Measurements from ENCODE around the gene CERS1. TPM values are rescaled to one million over a fixed set of nuclear protein-coding genes. Genes with fewer than 3 reads are reported as not detected.
"Not testable (repeated sequence)": the region's sequence is repeated elsewhere in the genome, so short reads cannot be mapped to it uniquely, and the experiment has no call there.

Gene CERS1
- total RNA-seq, 2 donors from 2014 or later = 0.79 to 1.6 TPM

GRCh38 chr19:18921593-18921992 lies 25.6 kb upstream of the CERS1 start:
- Histone ChIP-seq H3K36me3 (peaks cover 46% of the 10 kb centered on the region), H3K4me3 (no peak overlapping the region), H3K4me1 (peaks cover 0 to 33% of the 10 kb centered on the region in 2 donors), H3K9me3 (no peaks in the 10 kb centered on the region), H3K27ac (no peak overlapping the region), H3K27me3 (no peaks in the 10 kb centered on the region)
- DNase-seq (ENCODE audit: low spot score) = no peak
- TF ChIP-seq, protein P1, sequence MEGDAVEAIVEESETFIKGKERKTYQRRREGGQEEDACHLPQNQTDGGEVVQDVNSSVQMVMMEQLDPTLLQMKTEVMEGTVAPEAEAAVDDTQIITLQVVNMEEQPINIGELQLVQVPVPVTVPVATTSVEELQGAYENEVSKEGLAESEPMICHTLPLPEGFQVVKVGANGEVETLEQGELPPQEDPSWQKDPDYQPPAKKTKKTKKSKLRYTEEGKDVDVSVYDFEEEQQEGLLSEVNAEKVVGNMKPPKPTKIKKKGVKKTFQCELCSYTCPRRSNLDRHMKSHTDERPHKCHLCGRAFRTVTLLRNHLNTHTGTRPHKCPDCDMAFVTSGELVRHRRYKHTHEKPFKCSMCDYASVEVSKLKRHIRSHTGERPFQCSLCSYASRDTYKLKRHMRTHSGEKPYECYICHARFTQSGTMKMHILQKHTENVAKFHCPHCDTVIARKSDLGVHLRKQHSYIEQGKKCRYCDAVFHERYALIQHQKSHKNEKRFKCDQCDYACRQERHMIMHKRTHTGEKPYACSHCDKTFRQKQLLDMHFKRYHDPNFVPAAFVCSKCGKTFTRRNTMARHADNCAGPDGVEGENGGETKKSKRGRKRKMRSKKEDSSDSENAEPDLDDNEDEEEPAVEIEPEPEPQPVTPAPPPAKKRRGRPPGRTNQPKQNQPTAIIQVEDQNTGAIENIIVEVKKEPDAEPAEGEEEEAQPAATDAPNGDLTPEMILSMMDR (IDR thresholded peaks at IDR 0.05) = no peak

DNA sequence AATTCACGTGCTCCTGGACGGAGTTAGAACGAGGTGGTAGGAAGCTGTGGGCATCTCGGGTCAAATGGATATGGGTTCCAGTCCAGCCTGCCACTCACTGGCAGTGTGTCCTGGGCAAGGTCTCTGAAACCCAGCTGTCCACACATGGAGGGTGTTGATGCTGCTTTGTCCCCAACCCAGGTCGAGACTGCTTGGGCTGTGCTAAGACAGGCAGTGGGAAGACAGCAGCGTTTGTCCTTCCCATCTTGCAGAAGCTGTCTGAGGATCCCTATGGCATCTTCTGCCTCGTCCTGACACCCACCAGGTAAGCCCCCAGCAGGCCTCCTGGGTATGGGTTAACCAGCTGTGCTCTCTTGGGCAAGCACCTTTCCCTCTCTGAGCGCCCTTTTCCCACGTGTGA lies 24.4 kb upstream of the CERS1 start:
- Histone ChIP-seq H3K36me3 (peaks cover 34% of the 10 kb centered on the region), H3K4me3 (peak overlapping the region; percentile 79 to 90), H3K9me3 (no peaks in the 10 kb centered on the region), H3K27ac (no peak overlapping the region), H3K4me1 (peaks cover 0 to 41% of the 10 kb centered on the region in 2 donors), H3K27me3 (no peaks in the 10 kb centered on the region)
- no peak for DNase-seq (ENCODE audit: low spot score)
- TF ChIP-seq, protein P1 (IDR thresholded peaks at IDR 0.05) = no peak

DNA sequence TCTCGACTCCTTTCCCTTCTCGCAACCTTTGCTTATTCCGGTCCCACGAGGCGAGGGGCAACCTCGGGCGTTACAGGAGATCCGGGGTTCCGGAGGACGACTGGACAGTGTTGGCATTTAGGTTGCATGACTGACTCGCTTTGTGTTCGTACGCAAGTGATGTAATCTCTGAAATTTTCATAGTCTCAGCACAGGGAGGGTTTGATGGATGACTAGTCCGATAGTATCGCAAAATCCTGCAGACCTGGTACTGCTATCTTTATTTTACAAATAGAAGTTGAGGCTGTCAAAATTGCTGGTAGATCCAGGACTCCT lies 23.9 kb upstream of the CERS1 start:
- TF ChIP-seq, protein P1 (IDR thresholded peaks at IDR 0.05) = no peak
- H3K27me3 ChIP-seq = no peaks in the 10 kb centered on the region
- H3K4me3 ChIP-seq = peak overlapping the region; percentile 79 to 90
- H3K9me3 ChIP-seq = no peaks in the 10 kb centered on the region
- no peak for DNase-seq (ENCODE audit: low spot score)
- peak overlapping the region; percentile 52 to 74 for H3K27ac ChIP-seq
- H3K36me3 ChIP-seq = peaks cover 28% of the 10 kb centered on the region
- peaks cover 0 to 42% of the 10 kb centered on the region in 2 donors for H3K4me1 ChIP-seq

DNA sequence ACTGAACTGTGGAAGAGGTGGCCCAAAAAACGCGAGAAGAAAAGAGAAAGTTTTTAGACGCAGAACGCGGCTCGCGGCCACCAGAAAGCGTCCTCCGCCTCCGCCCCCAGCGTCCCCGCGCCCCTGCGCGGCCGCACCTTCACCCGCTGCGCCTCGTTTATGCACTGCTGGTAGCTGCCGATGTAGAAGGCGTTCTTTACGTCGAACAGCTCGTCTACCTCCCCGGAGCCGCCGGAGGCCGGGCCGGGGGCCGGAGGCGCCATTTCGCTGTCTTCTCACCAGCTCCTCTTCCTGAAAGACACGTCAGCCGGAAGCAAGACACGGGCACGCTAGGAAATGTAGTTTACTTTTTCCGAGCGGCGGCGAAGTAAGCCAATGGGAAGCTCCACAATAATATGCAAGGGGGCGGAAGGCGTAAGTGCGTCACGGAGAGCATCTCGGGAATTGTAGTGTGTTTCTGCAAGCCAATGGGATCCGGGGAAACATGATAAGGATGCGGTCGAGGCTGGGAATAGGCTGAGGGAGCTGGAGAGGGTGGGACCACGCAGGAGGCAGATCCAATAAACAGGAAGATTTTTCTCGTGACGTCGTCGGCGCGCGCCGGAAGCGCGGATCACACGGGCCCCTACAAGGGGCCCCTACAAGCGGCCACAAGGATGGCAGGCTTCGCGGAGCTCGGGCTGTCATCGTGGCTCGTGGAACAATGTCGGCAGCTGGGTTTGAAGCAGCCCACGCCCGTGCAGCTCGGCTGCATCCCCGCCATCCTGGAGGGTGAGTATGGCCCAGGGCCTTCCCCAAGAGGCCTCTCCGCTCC lies 23.3 kb upstream of the CERS1 start, which contains the start of the genes COPE and DDX49:
COPE (minus strand) TSS at position 302 of the 814 bp plus-strand sequence; CDS start at position 263, 39 bp downstream.
DDX49 (plus strand) TSS at position 630 of the 814 bp plus-strand sequence; CDS start at position 657, 27 bp downstream.
- H3K4me3 ChIP-seq = peak within 1 kb of the TSS; percentile 90 to 93
- no peaks in the 10 kb centered on the region for H3K9me3 ChIP-seq
- H3K4me1 ChIP-seq = peaks cover 0 to 42% of the 10 kb centered on the region in 2 donors
- H3K36me3 ChIP-seq = peaks cover 27% of the 10 kb centered on the region
- DNase-seq (ENCODE audit: low spot score) = peak; percentile 100
- no peaks in the 10 kb centered on the region for H3K27me3 ChIP-seq
- H3K27ac ChIP-seq = peak within 1 kb of the TSS; percentile 85 to 86
- TF ChIP-seq, protein P1 (IDR thresholded peaks at IDR 0.05) = peak in 1 of 2 donors; percentile 9

DNA sequence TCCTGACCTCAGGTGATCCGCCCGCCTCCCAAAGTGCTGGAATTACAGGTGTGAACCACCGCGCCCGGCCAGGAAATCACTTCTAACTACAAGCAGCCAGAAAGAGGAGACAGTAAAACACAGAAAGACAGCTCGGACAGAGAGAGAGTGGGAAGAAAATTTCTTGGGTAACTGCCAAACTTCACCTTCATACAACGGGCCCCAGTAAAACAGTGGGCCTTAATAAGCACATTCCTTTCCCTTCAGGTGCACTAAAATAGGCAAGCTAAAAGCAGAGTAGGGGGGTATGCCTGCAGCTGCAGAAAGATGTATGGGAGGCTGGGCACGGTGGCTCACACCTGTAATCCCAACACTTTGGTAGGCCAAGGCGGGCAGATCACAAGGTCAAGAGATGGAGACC lies 21.6 kb upstream of the CERS1 start:
- DNase-seq (ENCODE audit: low spot score); H3K9me3 ChIP-seq; H3K4me3 ChIP-seq; H3K27ac ChIP-seq; H3K27me3 ChIP-seq: not testable (repeated sequence)
- peaks cover 0 to 42% of the 10 kb centered on the region in 2 donors for H3K4me1 ChIP-seq
- H3K36me3 ChIP-seq = peaks cover 31% of the 10 kb centered on the region

DNA sequence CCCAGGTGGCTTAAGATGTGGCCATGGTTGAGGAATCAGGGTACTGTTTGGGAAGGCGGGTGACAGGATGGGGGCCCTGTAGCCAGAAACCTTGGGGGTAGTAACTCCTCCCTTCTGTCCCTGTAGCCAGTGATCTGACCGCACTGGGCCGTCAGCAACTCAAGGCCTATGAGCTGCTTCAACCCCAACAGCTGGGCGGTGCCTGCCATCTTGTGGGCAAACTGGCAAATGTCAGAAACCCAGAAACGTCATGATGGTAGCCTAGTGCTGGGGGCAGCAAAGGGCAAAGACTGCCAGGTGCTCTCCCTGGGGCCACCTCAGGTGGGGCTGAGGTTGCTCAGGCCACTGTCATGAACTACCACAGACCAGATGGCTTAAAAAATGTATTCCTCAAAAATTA lies 19.7 kb upstream of the CERS1 start:
- Histone ChIP-seq H3K27me3 (no peaks in the 10 kb centered on the region), H3K27ac (no peak overlapping the region), H3K36me3 (peaks cover 28% of the 10 kb centered on the region), H3K4me1 (peaks cover 0 to 33% of the 10 kb centered on the region in 2 donors), H3K4me3 (no peak overlapping the region), H3K9me3 (no peaks in the 10 kb centered on the region)
- DNase-seq (ENCODE audit: low spot score) = no peak
- TF ChIP-seq, protein P1 (IDR thresholded peaks at IDR 0.05) = peak in 1 of 2 donors; percentile 47
